Right renal cortex interstitium (tissue), 3 donors: ENCODE data around the gene ALS2. TPM values are rescaled to one million over a fixed set of nuclear protein-coding genes. Genes with fewer than 3 reads are reported as not detected.
"Not testable (repeated sequence)": the region's sequence is repeated elsewhere in the genome, so short reads cannot be mapped to it uniquely, and the experiment has no call there.

Source experiments
- DNase-seq, 3 donors: peaks; one replicate each; pipeline ENCODE4 v3.0.0-alpha.2; 2013; ENCODE audit warnings: low read depth in 3 of 3, low spot score in 2 of 3
- polyA plus RNA-seq, 3 donors: library from polyadenylated mRNA; unstranded; fragments of 120-200 nt; gene quantifications; one replicate each; pipeline ENCODE4 v1.2.1, GENCODE V29; 2013; ENCODE audit not compliant: insufficient read length in 3 of 3

The ALS2 gene
- 10 to 100 TPM; 28.2 to 32.0 (median 29.6) TPM for polyA plus RNA-seq

DNA sequence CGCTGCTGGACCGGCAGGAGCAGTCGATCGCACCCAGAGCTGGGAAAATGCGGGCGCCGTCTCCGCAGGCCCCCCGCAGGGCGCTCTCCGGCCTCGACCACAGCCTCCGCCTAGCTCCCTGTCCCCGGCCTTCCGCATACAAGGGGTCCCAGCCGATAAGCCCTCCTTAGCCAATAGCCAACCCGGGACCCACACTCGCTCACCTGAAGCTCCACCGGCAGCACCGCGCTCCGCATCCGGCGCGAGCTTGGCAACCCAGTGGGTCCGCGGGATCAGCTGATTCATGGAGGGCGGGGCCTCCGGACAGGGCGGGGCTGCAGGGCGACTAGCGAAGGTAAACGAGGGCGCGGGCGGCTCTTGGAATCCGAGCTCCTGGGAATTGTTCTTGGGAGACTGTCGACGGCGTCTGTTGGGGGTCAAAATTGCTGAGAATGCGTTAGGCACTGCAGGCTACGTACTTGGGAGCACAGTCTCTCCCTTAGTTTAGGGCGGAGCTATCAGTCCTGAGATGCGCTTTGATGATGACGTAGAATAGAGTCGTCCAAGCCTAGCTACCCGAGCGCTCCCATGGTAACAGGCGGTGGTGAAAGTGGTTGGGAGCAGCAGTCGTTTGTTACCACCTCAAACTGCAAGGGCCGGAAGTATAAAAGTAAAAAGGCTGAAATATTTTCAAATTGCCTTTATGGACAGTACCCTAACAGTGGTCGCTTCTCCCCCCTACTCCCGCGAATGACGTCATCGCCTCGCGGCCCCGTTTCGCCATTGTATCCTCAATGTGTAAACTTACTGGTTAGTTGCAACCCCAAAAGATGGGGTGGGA lies at the start of gene ALS2:
TSS of gene ALS2 (minus strand) at position 260 of the 820 bp plus-strand sequence. CDS start 12,048 bp downstream, outside the sequence.
- peak; percentile 96 to 98 (median 97) for DNase-seq

DNA sequence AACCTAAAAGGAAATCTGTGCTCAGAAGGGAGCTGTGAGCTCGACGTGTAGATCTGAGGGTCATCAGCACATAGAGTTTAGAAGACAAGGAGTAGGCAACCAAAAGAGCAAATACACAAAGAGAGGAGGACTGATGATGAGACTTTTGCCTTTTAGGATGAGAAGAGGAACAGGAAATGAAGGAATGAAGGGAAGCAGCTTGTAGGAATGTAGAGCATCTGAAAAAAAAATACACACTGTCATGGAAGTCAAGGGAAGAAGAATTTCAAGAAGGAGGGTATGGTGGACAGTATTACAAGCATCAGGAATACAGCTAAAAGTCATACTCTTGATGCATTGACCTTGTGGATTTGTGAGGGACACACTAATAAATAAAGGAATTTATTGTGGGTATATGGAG lies 47.5 kb upstream of the ALS2 start:
- DNase-seq, result no peak

DNA sequence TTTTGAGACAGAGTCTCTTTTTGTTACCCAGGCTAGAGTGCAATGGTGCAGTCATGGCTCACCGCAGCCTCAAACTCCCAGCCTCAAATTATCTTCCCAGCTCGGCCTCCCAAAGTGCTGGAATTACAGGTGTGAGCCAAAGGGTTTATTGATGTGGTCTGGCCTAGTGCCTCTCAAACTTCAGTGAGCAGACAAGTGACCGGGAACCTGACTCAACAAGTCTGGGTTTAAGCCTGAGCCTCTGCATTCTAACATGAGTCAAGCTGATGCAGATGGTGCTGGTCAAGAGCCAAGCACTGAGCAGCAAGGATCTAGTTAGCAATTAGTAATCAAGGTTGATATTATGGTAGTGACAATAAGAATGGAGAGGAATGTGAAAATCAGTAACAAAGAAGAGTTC lies 46.9 kb upstream of the ALS2 start:
- no peak for DNase-seq

DNA sequence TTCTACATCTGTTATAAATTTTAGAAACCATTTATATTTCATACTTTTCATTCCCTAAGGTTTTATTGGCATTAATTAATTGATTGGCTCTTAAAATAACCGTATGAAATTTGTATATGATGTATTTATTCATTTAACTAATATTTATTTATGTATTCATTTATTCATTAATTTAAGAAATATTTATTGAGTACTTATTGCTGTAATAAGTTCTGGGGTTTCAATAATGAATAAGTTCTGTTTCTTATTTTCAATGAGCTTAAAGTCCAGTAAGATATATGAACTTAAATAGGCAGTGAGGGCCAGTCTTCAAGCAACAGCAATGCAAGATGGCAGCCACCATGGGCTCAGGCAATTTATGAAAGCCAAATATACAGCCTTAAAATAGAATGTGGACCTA lies 43.5 kb upstream of the ALS2 start:
- no peak for DNase-seq

DNA sequence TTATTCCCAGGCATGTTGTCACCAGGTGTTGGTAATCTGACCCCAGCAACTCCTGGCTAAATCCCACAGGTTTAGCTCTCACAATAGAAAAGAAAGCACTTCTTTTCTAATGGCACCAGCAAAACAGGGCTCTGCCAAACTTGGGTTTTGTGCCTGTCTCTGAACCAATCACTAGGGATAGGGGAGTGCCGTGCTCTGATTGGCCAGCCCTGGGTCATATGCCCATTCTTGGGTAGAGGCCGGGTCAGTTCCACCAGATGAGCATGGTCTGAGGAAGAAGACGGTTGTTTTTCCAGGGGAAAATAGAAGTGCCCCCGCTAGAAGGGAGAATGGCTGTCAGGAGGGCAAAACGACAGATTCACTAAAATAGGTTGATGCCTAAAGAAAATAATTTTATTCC lies 40.3 kb upstream of the ALS2 start:
- DNase-seq, result no peak

DNA sequence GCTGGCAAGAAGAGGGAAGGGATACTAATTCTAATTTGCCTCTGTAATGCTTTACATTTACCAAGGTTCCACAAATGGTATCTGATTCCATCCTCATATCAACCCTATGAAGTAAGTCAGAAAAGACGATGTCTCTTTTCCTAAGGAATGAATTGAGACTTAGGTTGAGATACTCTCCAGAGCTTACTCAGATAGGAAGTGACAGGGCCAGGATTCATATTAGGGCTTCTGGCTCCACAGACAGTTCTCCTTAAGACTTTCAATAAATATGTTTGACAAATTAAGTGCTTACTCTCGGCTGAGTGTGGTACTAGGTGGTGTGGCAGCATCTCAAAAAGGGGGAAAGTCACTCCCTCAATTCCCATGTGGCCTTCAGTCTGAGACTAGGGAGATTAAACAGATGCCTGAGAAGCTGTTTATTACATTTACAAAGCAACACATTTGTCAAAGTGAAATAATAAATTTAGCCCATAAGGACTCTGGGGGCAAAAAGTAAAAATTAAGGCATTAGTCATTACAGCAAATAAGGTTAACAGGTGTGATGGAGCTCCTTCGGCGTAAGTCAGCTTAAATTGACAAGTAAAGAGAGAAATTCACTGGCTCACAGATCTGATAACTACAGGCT lies 39.8 kb upstream of the ALS2 start:
- DNase-seq, result no peak

DNA sequence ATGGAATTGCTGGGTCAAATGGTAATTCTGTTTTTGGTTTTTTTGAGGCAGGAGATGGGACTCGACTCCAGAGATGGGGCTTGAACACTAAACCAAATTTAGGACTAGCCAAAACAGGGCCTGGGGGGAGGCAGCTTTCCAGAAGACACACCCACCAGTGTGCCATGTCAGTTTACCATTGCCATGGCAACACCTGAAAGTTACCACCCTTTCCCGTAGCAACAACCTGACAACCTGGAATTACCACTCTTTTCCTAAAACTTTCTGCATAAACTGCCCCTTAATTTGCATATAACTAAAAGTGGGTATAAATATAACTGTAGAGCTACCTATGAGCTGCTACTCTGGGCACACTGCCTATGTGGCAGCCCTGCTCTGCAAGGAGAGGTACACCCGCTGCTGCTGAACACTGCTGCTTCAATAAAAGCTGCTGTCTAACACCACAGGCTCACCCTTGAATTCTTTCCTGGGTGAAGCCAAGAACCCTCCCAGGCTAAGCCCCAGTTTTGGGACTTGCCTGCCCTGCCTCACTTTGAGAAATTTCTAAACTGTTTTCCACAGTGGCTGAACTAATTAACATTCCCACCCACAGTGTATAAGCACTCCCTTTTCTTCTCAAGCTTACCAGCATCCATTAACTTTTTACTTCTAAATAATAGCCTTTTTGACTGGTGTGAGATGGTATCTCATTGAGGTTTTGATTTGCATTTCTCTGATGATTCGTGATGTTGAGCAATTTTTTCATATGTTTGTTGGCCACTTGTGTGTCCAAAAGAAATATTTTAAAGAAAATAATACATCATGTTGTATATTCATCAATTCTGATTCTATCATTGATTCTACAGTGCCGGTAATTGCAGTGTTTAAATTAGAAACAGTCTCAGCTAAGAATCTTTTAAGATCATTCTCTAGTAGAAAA lies 36.2 kb upstream of the ALS2 start:
- no peak for DNase-seq

DNA sequence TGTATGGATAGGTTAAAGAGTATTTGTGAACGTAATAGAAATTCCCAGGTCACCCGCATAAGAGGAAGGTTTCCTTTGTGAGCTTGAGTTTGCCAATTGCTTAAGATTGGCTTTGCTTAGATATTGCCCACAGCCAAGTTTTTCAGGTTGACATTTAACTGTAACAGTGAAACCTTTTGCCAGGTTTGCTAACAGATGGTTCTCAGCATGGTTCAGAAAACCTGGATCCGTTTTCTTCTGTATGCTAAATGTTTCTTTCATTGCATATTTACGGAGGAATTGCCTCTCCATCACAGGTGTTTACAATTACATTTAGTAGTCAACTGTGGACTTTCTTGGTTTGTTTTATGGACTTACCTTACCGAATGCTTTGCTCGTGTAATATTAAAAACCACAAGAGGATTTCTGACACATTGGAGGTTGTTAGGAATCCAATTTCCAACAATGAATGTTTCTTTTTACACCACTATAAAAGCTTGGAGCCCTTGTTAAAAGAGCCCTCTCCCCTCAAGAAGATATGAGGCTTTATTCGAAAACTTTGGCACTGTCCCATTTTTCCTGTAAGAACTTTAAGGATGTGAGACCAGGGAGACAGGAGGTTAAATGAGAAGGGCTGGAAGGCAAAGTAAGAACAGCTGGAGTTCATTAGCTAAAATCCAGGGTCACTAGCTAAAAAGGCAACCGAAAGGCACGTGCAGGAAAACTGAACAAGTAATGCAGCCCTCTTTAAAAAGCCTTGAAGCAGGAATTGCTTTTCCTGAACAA lies 33.4 kb upstream of the ALS2 start:
- DNase-seq, result no peak

DNA sequence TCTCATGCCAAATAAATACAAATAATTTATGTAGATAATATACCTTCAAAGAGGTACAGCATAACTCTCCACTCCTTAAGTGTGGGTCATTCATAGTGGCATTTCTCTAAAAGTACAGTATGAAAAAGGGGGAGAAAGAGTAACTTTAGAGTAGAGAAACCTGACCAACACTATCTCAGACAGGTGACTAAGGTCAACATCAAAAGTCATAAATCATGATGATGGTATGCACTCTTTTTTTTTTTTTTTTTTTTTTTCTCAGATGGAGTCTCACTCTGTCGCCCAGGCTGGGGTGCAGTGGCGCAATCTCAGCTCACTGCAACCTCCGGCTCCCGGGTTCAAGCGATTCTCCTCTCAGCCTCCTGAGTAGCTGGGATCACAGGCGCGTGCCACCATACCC lies 29.9 kb upstream of the ALS2 start:
- not testable (repeated sequence) for DNase-seq

DNA sequence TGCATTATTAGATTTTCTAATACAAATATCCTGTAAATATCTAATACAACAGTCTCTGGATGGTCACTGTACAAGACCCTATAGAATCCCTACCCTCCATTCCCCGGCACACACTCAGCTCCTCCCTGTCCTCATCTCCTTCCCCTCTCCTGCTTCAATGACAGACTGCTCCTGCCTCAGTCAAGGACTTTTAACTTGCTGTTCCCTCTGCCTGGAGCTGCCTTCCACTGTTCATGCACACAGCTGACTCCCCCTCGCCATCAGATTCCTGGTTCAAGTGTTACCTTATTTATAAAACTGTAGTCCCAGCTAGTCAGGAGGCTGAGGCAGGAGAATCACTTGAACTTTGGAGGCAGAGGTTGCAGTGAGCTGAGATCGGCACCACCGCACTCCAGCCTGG lies 28.9 kb upstream of the ALS2 start:
- no peak for DNase-seq

DNA sequence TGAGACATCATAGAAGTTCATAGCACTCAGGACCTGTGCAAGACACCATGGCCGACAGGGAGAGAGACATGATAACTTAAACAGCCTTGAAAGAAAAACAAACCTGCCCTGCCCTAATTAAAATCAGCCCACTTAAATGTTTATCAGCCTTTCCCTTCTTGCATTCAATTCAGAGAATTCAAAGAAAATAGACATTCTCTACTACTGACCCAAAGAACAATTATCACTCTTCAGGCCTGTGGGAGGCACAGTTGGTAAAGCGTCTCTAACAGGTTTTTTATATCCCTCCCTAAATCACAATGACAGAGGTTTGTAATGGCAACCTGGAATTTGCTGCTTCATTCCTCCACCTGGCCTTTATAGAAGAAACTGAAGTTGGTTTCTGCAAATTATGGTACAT lies 27.3 kb upstream of the ALS2 start:
- DNase-seq, result peak in 1 of 3 donors; percentile 66

DNA sequence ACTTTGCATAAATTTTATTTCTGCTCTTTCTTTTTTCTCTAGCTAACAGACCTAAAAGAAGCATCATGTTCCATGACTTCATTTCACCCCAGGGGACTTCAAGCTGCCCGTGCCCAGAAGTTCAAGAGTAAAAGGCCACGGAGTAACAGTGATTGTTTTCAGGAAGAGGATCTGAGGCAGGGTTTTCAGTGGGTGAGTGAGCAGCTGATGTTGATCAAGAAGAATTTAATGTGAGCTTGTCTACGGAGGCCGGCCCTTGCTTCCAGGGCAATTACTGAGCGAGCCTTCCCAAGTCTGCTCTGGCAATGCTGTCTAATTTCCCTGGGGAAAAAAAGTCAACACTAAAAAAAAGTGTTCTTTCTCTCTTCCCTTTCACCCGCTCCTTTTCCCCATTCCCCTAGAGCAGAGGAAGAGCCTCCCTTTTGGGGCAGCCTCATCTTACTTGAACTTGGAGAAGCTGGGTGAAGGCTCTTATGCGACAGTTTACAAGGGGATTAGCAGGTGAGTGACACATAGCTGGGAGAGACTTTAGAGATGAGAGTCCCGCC lies 26.8 kb upstream of the ALS2 start:
- DNase-seq, result no peak

DNA sequence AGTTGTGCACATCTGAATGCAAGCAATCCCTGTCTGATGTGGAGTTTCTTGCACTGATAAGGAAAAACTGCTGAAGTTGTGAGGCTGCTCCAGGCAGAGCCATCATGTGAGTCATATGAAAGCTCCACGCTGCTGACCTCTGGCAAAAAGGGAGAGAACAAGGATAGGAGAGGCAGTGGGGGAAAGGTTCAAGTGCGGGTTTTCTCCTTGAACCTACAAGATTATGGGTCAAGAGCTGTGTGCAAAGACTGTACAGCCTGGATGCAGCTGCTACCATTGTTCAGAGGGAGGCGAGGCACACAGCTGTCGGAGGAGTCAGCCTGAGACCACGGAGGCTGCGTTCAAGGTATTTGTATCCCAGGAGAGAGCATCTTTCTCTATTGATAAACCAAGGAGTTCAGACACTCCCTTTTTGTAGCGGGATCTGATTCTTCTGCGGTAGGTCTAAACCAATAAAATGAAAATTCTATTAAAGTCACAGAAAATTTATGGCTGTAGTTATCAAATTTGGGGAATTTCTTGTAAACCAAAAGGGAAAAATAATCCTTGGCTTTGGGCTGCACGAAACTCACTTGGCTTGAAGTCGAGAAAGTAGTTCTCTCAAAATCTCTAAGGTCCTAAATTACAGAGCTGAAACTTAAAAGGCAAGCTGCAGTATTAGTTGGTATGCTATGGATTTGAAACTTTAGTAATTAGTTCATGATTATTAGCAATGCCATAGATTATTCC lies 25.9 kb upstream of the ALS2 start, which contains the start of gene CDK15:
TSS of gene CDK15 (plus strand) at position 96 of the 729 bp plus-strand sequence. CDS start at position 224, 128 bp downstream.
- DNase-seq, result no peak

DNA sequence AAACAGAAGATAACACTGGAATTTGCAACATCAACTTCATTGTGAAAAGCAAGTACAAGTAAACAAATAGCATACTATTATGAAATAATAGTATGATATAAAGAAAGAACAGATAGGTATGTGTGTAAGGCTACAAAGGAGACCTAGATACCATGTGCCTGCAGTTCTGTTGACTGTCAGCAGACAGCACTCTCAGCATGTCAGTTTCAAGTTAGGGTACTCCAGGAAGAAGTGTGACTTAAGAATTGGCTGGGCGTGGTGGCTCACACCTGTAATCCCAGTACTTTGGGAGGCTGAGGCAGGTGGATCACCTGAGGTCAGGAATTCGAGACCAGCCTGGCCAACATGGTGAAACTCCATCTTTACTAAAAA lies 18.2 kb upstream of the ALS2 start:
- not testable (repeated sequence) for DNase-seq

DNA sequence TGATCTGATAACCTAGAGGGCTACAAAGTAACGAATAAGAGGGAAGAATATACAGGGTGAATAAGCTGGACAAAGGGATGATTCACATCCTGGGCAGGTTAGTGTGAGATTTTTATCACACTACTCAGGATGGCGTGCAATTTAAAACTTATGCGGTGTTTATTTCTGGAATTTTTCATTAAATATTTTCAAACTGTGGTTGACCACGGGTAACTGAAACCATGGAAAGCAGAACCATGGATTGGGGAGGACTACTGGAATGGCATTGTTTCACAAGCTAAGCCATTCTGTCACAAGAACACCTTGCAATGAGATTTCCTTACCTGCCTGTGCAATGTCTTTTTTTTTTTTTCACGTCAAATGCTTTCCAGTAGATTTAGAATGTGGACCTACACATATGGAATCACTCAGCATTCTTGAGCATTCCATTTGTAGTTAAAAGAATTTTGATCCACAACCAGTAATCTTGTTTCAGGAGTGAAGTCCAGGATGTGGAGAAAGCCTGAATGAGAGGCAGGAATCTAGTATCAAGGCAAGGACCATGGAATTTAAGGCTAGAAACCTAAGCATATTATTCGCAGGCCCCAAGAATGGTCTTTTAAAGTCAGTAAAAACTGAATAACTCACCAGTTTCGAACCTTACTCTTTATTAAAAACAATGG lies 17.6 kb upstream of the ALS2 start:
- no peak for DNase-seq

DNA sequence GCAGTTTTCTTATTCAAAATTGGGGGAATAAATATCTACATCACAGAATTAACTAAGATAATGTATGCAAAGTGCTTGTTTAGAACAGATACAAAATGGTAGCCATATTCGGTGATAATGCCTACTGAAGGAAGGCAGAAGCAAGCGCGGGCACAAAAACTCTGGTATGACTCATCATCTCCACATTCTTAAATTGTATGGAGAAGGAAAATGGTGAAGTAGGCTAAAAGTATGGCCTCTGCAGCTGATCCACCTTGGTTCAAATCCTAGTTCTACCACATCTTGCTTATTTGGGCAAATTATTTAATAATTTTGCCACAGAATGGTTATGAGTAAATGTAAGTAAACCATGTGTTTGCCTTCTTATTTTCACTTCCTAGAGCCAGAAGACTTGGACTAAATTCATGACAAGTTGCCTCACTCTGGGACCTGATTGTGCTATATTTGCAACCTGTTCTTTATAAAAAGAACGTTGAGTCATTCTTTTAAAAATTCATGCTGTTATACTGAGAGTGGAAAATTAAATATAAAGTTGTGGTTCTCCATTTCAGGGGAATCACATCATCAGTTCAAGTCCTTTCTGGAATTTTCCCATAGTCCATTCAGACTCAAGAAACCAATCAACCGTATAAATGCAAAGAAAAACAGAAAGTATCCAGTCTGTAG lies 16.6 kb upstream of the ALS2 start:
- DNase-seq, result no peak

DNA sequence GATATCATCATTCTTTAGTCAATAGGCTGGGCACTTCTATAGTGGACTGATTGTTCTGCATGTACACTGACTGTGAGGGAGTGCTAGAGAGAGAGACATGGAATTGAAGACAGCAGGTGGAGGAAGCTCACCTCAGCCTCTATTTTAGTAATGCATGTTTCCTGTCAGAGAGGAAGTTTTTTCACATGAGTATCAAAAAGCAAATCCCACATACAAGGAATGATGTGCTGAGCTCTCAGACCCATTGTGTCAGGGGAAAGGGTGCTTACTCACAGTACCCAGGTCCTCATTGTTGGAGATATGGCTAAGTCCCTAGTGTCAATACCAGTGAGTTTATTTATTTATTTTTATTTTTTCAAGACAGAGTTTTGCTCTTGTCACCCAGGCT lies 15.7 kb upstream of the ALS2 start:
- no peak for DNase-seq
